Measurements from ENCODE around the gene NMT2.

NMT2 gene

DNA sequence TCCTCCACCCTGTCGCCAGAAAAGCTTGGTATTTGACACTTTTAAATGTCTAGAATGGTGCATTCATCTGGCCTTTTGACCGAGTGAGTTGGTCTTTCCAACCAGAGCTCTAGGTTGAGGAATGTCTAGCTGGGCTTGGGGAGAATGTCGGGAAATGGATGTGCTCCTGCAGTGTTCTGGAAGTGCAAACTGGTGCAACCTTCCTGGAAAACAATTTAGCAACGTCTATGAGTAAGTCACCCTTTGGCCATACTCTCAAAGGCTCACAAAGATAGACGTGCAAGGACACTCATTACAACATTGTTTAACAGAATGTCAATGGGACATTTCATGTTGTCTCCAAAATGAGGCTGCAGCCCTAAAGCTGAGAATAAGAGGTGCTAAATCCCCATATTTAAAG lies 12.2 kb upstream of the NMT2 start:
- no peak for DNase-seq

DNA sequence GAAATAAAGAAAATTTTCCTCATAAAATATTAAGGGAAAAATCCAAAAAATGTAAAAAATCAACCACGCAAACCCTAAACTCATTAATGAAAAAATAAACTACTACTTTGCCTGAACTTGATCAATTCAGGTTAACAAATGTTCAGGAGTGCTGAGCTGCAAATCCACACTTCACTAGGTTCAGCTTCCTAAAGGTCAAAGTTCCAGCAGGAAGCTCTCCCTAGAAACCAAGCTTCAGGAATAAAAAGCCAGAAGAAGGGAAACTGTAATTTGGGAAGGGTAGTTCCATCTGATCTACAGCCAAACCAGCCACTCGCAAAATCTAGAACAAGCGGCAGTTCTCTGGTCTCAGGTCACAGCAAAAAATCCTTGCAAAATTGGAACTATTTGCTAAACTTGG lies 7.8 kb upstream of the NMT2 start:
- DNase-seq = no peak

DNA sequence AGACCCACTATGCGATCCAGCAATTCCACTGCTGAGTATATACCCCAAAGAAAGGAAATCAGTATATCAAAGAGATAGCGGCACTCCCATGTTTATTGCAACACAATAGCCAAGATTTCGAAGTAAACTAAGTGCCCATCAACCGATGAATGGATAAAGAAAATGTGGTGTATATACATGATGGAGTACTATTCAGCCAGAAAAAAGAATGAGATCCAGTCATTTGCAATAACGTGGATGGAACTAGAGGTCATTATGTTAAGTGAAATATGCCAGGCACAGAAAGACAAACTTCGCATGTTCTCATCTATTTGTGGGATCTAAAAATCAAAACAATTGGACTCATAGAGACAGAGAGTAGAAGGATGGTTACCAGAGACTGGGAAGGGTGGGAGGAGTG lies 7.1 kb upstream of the NMT2 start:
- no peak for DNase-seq

DNA sequence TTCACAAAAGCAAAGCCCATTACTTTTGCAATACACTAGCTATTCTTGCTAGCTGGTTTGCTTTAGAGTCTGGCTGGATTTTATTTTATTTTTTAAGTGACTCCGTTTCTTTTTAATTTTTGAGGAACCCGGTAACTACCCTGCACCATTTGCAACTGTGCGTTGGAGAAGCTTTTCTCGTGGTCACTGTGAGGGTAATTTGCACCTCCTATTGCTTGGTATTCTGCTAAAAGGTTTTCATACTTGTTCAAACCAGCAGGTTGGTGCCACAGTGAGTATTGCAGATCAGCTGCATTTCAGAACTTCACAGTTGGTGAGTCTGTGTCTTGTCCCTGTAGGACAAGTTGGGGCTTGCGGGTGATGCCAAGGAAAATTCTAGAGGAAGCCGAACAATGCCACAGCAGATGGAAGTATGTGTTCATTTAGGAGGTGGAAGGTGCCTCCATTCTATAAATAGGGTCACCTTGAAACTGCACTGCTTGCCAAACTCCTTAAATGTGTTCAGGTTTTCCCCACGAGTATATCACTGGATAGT lies 3.9 kb upstream of the NMT2 start:
- no peak for DNase-seq

DNA sequence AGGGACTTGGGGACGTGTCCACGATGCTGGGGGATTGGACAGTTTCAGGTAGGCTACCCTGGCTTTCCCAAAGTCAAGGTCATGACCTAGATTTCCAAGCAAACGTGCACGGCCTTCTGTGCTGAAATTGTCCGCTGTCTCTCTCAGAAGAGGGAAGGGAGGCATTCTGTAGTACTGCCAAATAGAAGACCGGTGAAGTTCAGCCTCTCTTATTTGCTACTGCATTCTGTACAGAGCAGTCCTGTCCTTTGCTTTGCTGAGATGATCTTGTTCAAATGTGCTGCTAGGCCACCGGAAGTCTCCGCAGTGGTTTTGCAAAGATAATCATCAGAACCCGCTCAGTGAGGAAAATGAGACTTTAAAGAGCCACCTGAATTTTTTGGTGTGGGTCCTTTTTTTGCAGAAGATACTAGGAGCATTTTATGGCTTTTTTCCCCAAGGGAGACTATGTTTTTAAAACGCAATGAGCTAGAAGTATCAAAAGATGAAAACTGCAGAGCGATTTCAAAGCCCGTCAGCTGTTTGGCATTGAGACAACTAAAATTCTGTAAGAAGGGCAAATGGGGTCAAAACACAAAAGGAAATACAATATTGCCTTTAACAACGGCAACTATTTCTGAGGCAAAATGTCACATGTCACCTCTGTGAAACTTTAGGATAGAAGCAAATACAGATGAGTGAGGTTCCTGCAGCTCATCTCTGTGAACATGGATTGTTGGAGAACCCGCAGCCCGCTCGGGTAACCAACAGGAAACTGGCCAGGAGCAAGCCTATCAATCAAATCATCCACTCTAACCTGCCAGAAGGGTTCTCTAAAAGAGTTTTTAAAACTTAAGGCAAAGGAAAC lies 1.3 kb upstream of the NMT2 start:
- DNase-seq = no peak

DNA sequence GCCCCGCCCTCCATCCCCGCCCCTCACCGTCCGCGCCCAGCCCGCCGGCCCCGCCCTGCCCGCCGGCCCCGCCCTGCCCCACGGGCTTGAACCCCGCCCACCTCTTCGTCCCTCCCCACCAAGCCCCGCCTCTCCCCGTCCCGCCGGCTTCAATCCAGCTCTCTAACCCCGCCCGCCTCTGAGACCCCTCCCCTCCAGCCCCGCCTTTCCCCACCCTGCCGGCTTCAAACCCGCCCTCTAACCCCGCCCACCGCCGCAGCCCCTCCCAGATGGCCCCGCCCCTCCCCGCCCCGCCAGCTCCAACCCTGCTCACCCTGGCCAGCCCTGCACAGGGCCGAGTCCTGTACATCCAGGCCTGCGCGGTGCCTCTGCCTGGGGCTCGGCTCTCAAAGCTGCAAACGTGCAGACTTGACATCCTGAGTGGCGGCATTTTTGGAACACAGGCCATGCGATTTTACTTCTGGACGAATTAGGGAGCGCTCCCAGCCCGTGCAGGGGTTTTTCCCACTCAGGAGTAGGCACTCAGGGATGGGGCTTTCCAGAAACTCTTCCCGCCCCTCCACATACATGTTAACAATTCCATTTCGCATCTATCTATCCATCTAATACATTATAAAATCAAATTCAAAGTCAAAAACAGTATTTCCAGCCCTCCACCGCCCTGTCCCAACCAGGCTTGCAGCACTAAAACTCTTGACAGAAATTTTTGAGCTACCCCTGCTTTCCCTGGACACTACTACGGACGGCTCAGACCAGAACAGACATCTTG lies 477 bp upstream of the NMT2 start:
- DNase-seq = peak; percentile 99

DNA sequence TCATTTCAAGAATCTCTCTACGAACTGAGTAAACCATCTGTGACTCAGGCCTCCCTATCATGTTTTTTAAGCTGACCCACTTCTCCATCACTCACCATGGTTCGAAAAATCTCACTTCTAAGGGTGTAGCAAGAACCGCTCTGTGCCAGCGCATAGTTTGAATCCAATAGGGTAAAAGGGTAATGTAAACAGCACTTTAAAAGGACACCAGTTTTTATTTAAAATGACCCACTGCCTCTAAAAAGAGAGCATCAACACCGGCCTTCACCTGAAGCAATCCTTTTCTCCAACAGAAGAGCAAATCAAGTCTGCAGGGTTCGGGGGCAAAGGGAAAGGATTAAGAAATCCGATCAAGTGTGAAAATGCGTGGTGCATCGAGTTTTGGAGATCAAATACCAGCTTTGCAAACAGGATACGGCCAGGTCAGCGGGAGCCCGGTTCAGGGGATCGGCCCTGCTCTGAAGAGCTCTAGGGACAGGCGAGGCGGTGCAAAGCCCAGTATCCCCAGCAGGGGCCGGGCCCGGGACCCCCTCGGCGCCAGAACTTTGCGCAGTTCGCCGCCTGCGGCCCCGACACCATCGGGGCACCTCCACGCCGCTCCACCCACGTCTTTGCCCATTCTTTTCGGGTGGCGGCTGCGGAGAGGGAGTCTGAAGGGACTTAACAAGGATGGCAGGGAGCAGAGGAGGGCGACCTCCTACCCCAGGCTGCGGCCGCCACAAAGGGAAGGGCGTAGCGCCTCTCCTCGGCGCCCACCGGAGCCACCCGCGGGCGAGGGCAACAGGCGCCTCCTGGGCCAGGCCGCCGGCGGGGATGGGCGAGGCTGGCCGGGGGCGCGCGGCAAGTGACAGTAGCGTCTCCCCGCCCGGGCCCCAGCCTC lies 842 bp downstream of the NMT2 start:
- peak; percentile 67 for DNase-seq

DNA sequence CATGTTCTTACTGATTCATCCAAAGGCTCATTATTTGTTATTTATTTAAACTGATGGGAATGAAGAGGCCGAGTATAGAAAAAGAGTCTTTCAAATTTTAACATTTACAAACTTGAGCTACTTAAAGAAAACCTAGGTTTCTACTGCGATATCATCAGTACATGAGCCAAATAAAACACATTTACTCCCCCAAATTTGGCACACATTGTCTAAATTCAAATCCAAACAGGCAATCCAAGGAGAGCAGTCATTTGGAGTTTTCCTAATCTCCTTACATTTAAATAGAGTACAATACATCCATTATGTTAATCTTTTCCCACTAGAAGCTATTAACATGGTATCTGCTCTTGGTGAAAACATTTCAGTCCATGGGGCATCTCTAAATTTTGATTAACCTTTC lies 2.2 kb downstream of the NMT2 start:
- no peak for DNase-seq

DNA sequence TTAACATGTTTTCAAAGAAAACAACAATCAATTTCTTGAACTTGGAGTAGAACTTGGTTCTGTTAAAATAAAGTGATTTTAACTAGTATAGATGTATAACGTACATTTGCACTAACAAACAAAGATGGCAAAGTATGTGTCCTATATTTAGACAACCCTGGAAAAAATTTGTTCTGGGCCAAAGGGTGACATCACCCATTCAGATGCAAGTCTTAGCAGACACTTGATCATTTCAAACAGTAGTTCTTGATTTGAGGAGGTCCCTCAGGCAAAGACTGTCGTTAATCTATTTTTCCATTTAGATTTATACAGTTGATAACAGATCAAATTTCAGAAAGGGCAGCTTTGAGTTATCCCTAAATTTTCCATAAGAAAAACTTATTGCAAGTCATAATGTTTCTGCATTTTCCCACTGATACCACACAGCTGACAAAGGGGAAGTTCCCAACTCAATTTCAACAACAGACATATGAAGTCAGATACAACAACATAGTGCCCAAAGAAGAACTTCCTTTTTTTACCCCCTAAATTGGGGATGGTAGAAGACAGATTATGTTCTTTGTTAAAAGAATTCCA lies 5.2 kb downstream of the NMT2 start:
- no peak for DNase-seq

DNA sequence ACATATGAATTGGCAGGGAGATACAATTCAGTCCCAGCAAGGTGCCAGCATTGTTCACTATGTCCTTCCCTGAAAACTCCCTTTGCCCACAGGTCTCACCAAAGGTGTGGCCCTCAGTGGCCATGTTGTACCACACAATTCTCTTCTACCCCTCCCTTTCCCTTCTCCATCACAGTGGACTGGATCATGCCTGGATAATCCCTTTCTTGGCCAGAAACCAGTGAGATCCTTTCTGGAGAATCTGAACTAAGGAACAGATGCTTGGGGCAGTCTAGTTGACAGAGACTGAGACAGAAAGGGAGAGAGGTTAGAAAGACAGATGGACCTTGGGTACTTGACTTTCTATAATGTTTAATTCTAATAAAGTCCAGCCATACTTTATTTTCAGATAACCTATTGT lies 9.5 kb downstream of the NMT2 start:
- DNase-seq = no peak

DNA sequence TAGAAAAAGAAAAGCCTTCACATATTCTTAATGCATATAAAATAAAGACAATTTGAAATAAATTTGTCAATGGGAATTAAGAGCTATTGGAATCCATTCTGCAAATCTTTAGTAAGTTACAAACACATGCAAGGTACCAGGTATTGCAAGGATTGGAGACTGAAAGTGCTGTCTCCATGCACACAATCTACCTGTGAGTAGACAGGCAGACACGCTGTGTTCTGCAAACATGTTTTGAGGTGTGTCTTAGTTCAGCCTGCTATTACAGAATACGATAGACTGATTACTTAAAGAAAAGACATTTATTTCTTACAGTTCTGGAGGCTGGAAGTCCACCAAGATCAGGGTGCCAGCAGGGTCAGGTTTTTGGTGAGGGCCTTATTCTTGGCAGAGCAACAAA lies 10.0 kb downstream of the NMT2 start:
- no peak for DNase-seq

DNA sequence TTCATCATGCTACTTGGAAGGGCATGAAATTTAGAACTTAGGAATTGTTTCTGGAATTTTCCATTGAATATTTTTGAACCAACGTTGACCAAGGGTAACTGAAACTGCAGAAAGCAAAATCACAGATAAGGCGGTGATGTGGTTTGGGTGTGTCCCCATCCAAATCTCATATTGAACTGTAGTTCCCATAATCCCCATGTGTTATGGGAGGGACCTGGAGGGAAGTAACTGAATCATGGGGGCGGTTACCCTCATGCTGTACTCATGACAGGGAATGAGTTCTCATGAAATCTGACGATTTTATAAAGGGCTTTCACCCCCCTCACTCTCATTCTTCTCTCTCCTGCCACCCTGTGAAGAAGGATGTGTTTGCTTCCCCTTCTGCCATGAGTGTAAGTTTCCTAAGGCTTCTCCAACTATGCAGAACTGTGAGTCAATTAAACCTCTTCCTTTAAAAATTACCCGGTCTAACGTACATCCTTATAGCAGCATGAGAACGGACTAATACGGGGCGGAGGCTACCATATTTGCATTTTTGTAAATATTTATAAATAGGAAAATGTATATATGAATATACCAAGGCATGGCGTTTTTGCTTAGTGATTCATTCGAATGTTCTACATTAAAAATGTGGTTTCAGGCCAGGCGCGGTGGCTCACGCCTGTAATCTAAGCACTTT lies 12.4 kb downstream of the NMT2 start:
- no peak for DNase-seq

DNA sequence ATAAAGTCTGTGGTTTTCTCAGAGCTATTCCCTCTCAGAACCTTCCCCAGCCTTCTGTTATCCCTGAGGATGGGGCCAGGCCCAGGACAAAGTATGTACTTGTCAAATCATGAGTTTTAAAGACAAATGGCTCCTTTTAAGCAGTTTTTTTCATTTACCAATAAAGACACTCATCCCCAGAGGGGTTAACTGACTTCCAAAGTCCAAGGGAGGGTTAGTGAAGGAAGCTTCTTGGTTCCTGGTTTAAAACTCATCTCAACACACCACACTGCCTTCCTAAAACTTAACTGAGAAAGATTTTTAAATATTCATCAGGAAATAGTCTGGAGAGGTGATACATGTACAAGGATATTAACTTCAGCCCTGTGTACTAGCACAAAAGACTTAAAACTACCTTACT lies 15.9 kb downstream of the NMT2 start:
- no peak for DNase-seq

DNA sequence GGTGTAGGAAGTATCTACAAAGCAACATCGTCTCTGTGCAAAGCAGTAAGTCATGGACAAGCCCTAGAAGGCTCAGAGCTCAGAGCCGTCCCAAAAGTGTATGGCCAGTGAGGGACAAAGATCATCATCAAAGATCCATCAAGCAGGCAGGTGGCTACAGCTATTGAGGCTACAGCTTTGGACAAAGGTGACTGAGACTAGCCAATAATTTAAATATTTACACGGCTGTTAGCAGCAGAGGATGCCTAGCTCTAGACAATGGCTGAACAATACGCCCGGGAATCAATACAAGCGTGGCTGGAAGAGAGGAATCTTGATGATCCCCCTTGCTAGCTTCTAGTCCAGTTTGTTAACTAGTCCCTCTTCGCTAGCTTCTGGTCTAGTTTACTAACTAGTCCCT lies 17.9 kb downstream of the NMT2 start:
- DNase-seq = no peak

DNA sequence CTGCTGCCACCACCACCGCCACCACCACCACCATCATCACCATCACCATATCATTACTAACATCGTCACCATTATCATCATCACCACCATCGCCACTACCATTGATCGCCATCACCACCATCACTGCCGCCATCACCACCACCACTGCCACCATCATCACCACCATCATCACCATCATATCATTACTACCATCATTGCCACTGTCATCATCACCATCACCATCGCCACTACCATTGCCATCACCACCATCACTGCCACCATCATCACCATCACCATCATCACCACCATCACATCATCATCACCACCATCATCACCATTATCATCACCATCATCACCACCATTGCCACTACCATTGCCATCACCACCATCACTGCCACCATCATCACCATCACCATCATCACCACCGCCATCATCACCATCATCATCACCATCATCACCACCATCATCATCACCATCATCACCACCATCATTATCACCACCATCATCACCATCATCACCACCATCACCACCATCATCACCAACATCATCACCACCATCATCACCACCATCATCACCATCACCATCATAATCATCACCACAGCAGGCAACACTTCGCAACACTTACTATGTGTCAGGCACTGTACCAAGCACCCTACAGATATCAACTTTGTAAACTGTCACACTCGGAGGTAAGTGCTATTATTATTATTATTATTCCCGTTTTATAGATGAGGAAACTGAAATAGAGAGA lies 19.3 kb downstream of the NMT2 start:
- no peak for DNase-seq

DNA sequence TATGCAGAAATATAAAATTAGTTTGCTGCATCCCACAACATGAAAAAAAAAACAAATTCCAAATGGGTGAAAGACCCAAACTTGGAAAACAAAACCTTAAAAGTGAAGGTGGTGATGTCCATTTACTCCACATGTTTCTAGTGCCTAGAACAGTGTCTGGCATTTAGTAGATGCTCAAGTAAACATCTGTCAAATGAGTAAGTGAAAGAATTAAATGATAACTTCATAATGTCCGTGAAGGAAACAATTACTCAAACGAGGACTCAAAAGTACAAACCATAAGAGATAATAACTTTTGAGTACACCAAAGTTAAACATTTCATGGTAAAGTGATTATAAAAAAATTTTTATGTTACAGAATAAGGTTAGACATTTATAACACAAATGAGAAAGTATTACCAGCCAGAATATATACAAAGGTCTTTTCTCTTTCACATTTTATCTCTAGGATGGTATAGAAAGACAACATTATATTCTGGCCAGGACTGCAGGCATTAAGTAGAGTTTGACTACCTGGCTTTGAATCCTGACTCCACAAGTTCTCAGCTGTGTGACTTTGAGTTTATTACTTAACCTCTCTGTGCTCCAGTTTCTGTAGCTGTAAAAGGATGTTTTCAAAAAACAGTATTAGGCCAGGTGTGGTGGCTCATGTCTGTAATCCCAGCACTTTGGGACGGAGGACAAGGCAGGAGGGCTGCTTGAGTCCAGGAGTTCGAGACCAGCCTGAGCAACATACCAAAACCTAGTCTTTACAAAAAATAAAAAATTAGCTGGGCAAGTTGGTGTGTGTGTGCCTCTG lies 20.7 kb downstream of the NMT2 start:
- DNase-seq = no peak

DNA sequence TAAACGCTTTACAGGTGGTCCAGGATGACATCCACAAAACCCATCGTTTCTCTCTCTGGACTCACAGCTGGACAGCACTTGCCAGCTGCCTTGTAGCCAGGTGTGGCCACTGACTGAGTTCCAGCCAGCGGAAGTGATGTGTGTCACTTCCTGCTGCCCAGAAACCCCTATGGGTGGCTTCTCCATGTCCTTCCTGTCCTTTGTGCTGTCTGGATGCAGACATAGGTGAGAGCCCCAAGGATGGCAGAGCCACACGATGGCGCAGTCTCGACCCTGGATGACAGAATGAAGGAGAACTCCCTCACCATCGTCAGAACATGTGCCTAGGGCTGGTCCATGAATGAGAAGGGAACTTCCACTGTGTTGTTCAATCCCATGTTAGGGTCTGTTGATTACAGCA lies 22.1 kb downstream of the NMT2 start:
- DNase-seq = no peak

DNA sequence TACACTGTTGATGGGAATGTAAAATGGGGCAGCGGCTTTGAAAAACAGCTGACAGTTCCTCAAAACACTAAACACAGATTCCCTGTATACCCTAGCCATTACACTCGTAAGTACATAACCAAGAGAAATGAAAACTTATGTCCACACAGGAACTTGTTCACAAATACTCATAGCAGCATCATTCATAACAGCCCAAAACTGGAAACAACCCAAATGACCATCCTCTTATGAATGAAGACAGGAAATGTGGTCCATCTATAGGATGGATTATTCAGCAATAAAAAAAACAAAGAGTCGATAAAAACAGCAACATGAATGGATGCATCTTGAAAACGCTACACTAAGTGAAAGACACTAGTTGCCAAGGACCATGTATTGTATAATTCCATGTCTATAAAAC lies 23.7 kb downstream of the NMT2 start:
- no peak for DNase-seq

DNA sequence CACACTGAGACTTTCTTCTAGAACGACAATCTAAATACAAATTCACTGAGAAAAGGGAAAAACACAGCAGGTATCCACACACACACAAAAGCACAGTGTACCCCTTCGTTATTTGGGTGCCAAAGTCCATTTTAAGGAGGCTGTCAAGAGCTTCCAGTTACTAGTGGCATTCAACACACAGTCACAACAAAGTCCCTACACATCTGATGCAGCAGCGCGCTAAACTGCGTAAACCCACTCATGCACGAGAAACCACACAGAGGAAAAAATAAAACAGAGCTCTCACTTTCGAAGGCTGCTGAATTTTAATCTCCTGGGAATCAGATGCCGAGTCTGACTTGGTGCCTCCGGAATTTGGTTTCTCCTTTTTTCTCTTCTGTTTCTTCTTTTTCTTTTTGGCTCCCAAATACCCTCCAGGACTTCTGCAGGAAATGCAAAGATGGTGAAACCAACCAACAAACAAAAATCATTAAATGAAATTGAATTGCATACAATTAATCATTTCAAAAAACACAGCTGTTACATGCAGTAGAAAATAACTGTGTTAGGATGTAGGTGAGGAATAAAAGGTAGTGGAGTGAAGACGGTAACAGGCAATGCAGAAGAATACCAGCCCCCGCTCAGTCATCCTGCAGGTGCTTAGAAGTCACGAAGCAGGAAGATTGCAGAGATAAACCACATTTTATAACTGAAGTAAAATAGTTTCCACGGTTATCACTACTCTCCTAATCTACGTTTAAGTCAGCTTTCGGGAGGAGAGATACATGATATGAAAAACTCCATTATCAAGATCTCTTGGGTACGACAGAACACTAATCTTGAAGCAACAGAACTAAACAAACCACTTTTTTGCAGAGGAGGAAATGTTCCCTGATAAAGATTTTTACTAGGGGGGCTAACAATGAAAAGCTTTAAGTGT lies 27.1 kb downstream of the NMT2 start:
- DNase-seq = no peak

Measured in left hindlimb (tissue), 1 donor.